PC-3 (cell line): ENCODE measurements around the gene SYPL1. TPM values are rescaled to one million over a fixed set of nuclear protein-coding genes. Genes with fewer than 3 reads are reported as not detected.

Experiments used
- ATAC-seq: fragments of 200-7000 bp; cut with Tn5 transposase; 2 replicates; pipeline ENCODE4 v1.9.1; 2020; ENCODE audit warnings: mild to moderate bottlenecking, moderate library complexity
- BruUV-seq: library from RNA; stranded (reverse); fragments of 400-500 nt; replicated peaks from 2 replicates; lab custom pipeline; 2021; lab: Mats Ljungman, UMichigan
- CTCF ChIA-PET: fragments of 300-600 bp; sonication (Branson Sonifier 250); formaldehyde crosslinking; loops from one replicate; lab custom pipeline; 2022; ENCODE audit warnings: antibody characterized with exemption; lab: Charles Lee
- POLR2A ChIA-PET: fragments of 300-600 bp; sonication (Branson Sonifier 250); formaldehyde crosslinking; loops from one replicate; lab custom pipeline; 2022; ENCODE audit warnings: antibody characterized with exemption; ENCODE audit not compliant: unreplicated experiment; lab: Charles Lee
- DNase-seq: peaks from one replicate; pipeline ENCODE4 v3.0.0-alpha.2; 2015
- H2AFZ ChIP-seq: fragments of 300-600 bp; sonication (generic); 2 replicates; pipeline ENCODE4 v1.6.0; 2016; ENCODE audit warnings: antibody characterized with exemption, low read length
- H3F3A ChIP-seq: fragments of 300-600 bp; sonication (generic); one replicate; pipeline ENCODE4 v1.6.0; 2017; ENCODE audit warnings: antibody characterized with exemption, low read length, control low read depth, mild to moderate bottlenecking; ENCODE audit not compliant: unreplicated experiment
- H3K27ac ChIP-seq: fragments of 300-600 bp; sonication (generic); 2 replicates; pipeline ENCODE4 v1.5.1; 2016; ENCODE audit warnings: mild to moderate bottlenecking, low read length
- H3K27me3 ChIP-seq: fragments of 300-600 bp; sonication (generic); 2 replicates; pipeline ENCODE4 v1.6.1; 2016; ENCODE audit warnings: low read length, mixed read lengths
- H3K36me3 ChIP-seq: fragments of 300-600 bp; sonication (generic); 2 replicates; pipeline ENCODE4 v1.6.1; 2016; ENCODE audit warnings: low read depth, mixed run types, low read length, mixed read lengths
- H3K4me1 ChIP-seq: fragments of 300-600 bp; sonication (generic); 2 replicates; pipeline ENCODE4 v1.5.1; 2016; ENCODE audit warnings: low read length; ENCODE audit not compliant: insufficient read depth
- H3K4me2 ChIP-seq: fragments of 300-600 bp; sonication (generic); 2 replicates; pipeline ENCODE4 v1.6.0; 2016; ENCODE audit warnings: low read length
- H3K4me3 ChIP-seq: fragments of 300-600 bp; sonication (generic); 2 replicates; pipeline ENCODE4 v1.5.1; 2016; ENCODE audit warnings: mild to moderate bottlenecking, low read length, mixed read lengths
- H3K79me2 ChIP-seq: fragments of 300-600 bp; sonication (generic); 2 replicates; pipeline ENCODE4 v1.6.1; 2017; ENCODE audit warnings: low read length, mixed read lengths
- H3K9ac ChIP-seq: fragments of 300-600 bp; sonication (generic); 2 replicates; pipeline ENCODE4 v1.6.0; 2016; ENCODE audit warnings: mild to moderate bottlenecking, low read length
- H3K9me2 ChIP-seq: fragments of 300-600 bp; sonication (generic); replicated peaks from 2 replicates; pipeline ENCODE4 v1.6.1; 2016; ENCODE audit warnings: mixed run types, low read length, mixed read lengths
- H3K9me3 ChIP-seq: fragments of 300-600 bp; sonication (generic); 2 replicates; pipeline ENCODE4 v1.6.1; 2016; ENCODE audit warnings: low read length, mixed read lengths
- H4K20me1 ChIP-seq: fragments of 300-600 bp; sonication (generic); 2 replicates; pipeline ENCODE4 v1.6.1; 2016; ENCODE audit warnings: low read length, mixed read lengths
- EZH2 ChIP-seq: fragments of 300-600 bp; sonication (generic); IDR thresholded peaks from one replicate; pipeline ENCODE4 v1.6.1; 2017; ENCODE audit warnings: antibody characterized with exemption, mild to moderate bottlenecking, low read length; ENCODE audit not compliant: unreplicated experiment
- EZH2phosphoT487 ChIP-seq: fragments of 300-600 bp; sonication (generic); IDR thresholded peaks from 2 replicates; pipeline ENCODE4 v1.6.1; 2018; ENCODE audit warnings: mild to moderate bottlenecking, antibody characterized with exemption, low read length, borderline replicate concordance
- intact Hi-C: fragments of 100-400 bp; cut with micrococcal nuclease; formaldehyde crosslinking; loops from 2 replicates; pipeline ENCODE4 v1.9.0; 2023
- total RNA-seq: library from RNA; depleted of rRNA; stranded (reverse); fragments of >200 nt; gene quantifications from 2 replicates; pipeline ENCODE4 v1.2.3, GENCODE V29; 2014
- TF ChIP-seq, protein P1 (sequence below): fragments of 300-600 bp; sonication (generic); conservative IDR thresholded peaks from 2 replicates; pipeline ENCODE4 v1.5.1; 2017; ENCODE audit warnings: antibody characterized with exemption, low read depth, mild to moderate bottlenecking, low read length

The SYPL1 gene
- total RNA-seq, 1 experiment from 2014 or later, result 45.9 TPM

DNA sequence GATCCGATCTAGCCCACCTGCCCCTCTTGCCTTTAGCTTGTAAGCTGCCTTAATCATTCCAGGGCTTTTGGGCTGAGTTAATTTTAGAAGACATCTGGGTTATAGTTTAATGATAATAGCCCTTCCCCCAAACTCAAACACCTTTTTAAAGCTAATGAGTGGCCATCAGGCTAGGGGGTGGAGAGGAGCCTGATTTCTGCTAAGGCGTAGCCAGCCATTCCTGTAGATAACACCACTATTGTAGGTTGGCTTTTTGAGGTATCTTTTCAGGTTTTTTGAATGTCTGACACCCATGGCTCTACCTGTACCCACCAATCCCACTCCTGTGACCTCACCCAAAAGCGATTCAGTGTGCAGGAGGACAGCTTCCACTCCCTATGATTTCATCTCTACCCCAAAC lies 7.6 kb upstream of the SYPL1 start:
- DNase-seq (no peak), ATAC-seq (no peak)
- Histone ChIP-seq H3K4me3 (no peak overlapping the region), H3K9me3 (no peaks in the 10 kb centered on the region), H3K79me2 (no peaks in the 10 kb centered on the region), H3K4me1 (no peaks in the 10 kb centered on the region), H3K27ac (no peak overlapping the region), H3K27me3 (no peaks in the 10 kb centered on the region), H2AFZ (no peak overlapping the region), H3K9ac (no peak overlapping the region), H3F3A (no peaks in the 10 kb centered on the region), H4K20me1 (no peaks in the 10 kb centered on the region), H3K9me2 (no peaks in the 10 kb centered on the region), H3K4me2 (no peak overlapping the region), H3K36me3 (no peaks in the 10 kb centered on the region)
- POLR2A ChIA-PET, result no interaction called here
- TF ChIP-seq EZH2 (no peak), EZH2phosphoT487 (no peak)
- TF ChIP-seq, protein P1, sequence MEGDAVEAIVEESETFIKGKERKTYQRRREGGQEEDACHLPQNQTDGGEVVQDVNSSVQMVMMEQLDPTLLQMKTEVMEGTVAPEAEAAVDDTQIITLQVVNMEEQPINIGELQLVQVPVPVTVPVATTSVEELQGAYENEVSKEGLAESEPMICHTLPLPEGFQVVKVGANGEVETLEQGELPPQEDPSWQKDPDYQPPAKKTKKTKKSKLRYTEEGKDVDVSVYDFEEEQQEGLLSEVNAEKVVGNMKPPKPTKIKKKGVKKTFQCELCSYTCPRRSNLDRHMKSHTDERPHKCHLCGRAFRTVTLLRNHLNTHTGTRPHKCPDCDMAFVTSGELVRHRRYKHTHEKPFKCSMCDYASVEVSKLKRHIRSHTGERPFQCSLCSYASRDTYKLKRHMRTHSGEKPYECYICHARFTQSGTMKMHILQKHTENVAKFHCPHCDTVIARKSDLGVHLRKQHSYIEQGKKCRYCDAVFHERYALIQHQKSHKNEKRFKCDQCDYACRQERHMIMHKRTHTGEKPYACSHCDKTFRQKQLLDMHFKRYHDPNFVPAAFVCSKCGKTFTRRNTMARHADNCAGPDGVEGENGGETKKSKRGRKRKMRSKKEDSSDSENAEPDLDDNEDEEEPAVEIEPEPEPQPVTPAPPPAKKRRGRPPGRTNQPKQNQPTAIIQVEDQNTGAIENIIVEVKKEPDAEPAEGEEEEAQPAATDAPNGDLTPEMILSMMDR, result no peak
- BruUV-seq, result no TSS peak
- CTCF ChIA-PET, result interaction anchor here (1.4 kb wide), 1 partner anchor 34 kb away, joined by 3 read pairs; no protein-coding TSS in a partner anchor
- intact Hi-C loops, result no loop called here

- no peak for TF ChIP-seq EZH2phosphoT487
- no peak for TF ChIP-seq EZH2
- TF ChIP-seq, protein P1, result no peak
- intact Hi-C loops, result no loop called here
- peaks cover 2% of the 10 kb centered on the region for H3K4me1 ChIP-seq
- H3K9me3 ChIP-seq, result no peaks in the 10 kb centered on the region
- no peak overlapping the region for H3K4me2 ChIP-seq
- no peak overlapping the region for H2AFZ ChIP-seq
- H4K20me1 ChIP-seq, result no peaks in the 10 kb centered on the region
- ChIA-PET CTCF (interaction anchor here (0.5 to 1.4 kb wide), 2 partner anchors 36 to 82 kb away, joined by 3 read pairs; no protein-coding TSS in a partner anchor), POLR2A (no interaction called here)
- no peaks in the 10 kb centered on the region for H3K79me2 ChIP-seq
- no peak for ATAC-seq
- H3K9me2 ChIP-seq, result no peaks in the 10 kb centered on the region
- DNase-seq, result no peak
- no peak overlapping the region for H3K27ac ChIP-seq
- no peak overlapping the region for H3K4me3 ChIP-seq
- H3K27me3 ChIP-seq, result no peaks in the 10 kb centered on the region
- no TSS peak for BruUV-seq
- no peaks in the 10 kb centered on the region for H3K36me3 ChIP-seq
- H3K9ac ChIP-seq, result no peak overlapping the region
- no peaks in the 10 kb centered on the region for H3F3A ChIP-seq
These were observed 5.9 kb upstream of the SYPL1 start for GRCh38 chr7:106117786-106118544.

DNA sequence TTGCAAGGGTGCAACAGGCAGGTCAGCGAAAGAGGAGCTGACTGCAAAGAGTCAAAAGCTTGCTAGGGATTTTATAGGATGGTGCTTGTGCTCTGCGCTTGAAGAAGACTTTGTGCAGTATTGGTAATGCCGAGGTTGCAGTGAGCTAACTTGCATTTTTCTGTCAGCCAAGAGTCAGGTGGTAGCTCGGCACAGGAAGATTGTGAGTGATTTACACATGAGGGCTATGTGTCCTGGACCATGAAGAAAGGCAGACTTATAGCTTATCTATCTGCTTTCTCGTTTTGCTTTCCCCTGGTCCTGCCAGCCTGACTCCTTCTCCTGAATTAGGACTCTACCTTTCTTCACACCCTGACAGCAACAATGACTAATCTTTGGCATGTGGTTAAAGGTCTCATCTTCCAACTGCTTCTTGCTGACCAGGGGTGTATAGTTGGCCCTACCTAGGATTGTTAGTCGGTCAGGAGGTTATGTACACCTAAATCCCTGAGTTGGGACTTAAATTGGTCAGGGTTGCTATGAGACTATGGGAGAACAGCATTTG lies 4.1 kb upstream of the SYPL1 start:
- Histone ChIP-seq H3K79me2 (peaks cover 6% of the 10 kb centered on the region), H3K4me1 (peaks cover 8% of the 10 kb centered on the region), H3K4me3 (no peak overlapping the region), H3K36me3 (no peaks in the 10 kb centered on the region), H4K20me1 (0 out of 2 replicates have a peak, but pooled peaks cover 2% of the 10 kb centered on the region), H3K9me3 (no peaks in the 10 kb centered on the region), H2AFZ (no peak overlapping the region), H3F3A (no peaks in the 10 kb centered on the region), H3K9ac (no peak overlapping the region), H3K4me2 (no peak overlapping the region), H3K9me2 (no peaks in the 10 kb centered on the region), H3K27me3 (no peaks in the 10 kb centered on the region), H3K27ac (no peak overlapping the region)
- POLR2A ChIA-PET, result interaction anchor here (0.6 kb wide), 1 partner anchor 727 kb away, joined by 3 read pairs; the partner anchor contains the start of gene SRPK2
- DNase-seq, result no peak
- BruUV-seq, result no TSS peak
- intact Hi-C loops, result no loop called here
- no peak for ATAC-seq
- TF ChIP-seq, protein P1, result no peak
- TF ChIP-seq EZH2phosphoT487 (no peak), EZH2 (no peak)
- CTCF ChIA-PET, result no interaction called here
